Neutrophil (primary cell): ENCODE results near the gene DPF3.

Experiments used
- H3K27ac ChIP-seq: fragments of 200-600 bp; sonication (generic); 2 replicates; pipeline ENCODE4 v1.5.1; 2016; ENCODE audit warnings: mild to moderate bottlenecking, moderate library complexity
- H3K27me3 ChIP-seq: fragments of 200-600 bp; sonication (generic); 2 replicates; pipeline ENCODE4 v1.6.0; 2016; ENCODE audit warnings: mild to moderate bottlenecking
- H3K36me3 ChIP-seq: fragments of 200-600 bp; sonication (generic); 2 replicates; pipeline ENCODE4 v1.5.1; 2017
- H3K4me1 ChIP-seq, 2 experiments: fragments of 200-600 bp in 1 of 2; sonication (generic) in 1 of 2; 1 replicate in 1 of 2; 2 replicates in 1 of 2; pipeline versions ENCODE4 v1.5.1 to v1.6.1; 2013 to 2016; ENCODE audit warnings: low read depth in 1 of 2, low read length in 1 of 2, mild to moderate bottlenecking in 1 of 2, moderate library complexity in 1 of 2; ENCODE audit not compliant: control insufficient read depth in 1 of 2, insufficient read depth in 1 of 2
- H3K4me3 ChIP-seq, 2 experiments: fragments of 200-600 bp in 1 of 2; sonication (generic) in 1 of 2; 1 replicate in 1 of 2; 2 replicates in 1 of 2; pipeline ENCODE4 v1.5.1; 2013 to 2016; ENCODE audit warnings: low read depth in 1 of 2, low read length in 1 of 2, mild to moderate bottlenecking in 1 of 2, moderate library complexity in 1 of 2
- H3K9me3 ChIP-seq: fragments of 200-600 bp; sonication (generic); 2 replicates; pipeline ENCODE4 v1.5.1; 2016
- CTCF ChIP-seq: fragments of 200-600 bp; sonication (generic); IDR thresholded peaks from 2 replicates; pipeline ENCODE4 v1.5.1; 2016; ENCODE audit warnings: antibody characterized with exemption

DPF3 gene

DNA sequence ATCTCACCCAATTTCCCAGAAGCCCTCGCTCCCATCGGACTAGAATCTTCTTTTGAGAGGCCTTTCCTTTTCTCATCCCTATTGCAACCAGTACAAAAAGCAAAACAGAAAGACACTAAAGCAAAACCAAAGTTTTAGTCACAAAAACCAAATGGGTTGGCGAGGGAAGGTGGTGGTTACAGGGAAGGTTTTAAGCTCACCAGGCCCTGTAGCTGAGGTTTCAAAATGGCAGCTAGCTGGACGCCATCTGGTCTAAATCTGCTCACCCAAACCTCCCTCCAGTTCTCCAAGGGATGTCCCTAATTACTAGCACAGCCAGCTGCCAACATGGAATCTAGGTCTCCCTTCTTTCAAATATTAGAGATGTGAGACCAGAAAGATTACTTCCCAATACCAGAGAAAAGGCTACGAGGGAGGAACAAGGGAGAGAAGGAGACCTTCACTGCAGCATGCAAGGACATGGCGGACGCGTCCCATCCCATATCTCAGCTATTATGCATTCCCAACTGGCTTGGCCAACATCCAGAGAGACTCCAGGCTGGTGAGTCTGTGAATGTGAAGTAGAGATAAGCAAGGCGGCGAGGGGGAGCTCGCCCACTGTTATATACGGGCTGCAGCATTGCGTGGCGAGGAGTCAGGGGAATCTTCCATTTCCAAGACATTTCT, 70.8 kb downstream of the DPF3 start:
- no peaks in the 10 kb centered on the region for H3K36me3 ChIP-seq
- TF ChIP-seq CTCF: no peak
- no peak overlapping the region for H3K4me3 ChIP-seq
- no peaks in the 10 kb centered on the region for H3K4me1 ChIP-seq
- H3K27me3 ChIP-seq: peaks cover 10% of the 10 kb centered on the region
- no peak overlapping the region for H3K27ac ChIP-seq
- no peaks in the 10 kb centered on the region for H3K9me3 ChIP-seq

DNA sequence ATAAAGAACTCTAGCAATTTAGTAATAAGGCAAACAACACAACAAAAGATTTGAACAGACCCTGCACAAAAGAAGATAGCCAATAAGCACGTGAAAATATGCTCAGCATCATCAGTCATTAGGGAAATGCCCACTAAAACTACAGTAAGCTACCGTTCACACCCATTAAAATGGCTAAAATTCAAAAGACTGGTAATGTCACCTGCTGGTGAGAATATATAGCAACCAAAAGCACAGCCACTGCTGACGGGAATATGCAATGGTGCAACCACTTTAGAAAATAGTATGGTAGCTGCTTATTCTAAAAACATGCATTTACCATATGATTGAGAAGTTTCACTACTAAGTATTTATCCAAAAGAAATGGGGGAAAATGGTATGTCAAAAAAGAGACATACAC, 74.9 kb downstream of the DPF3 start:
- TF ChIP-seq CTCF: no peak
- H3K27ac ChIP-seq: no peak overlapping the region
- no peaks in the 10 kb centered on the region for H3K9me3 ChIP-seq

DNA sequence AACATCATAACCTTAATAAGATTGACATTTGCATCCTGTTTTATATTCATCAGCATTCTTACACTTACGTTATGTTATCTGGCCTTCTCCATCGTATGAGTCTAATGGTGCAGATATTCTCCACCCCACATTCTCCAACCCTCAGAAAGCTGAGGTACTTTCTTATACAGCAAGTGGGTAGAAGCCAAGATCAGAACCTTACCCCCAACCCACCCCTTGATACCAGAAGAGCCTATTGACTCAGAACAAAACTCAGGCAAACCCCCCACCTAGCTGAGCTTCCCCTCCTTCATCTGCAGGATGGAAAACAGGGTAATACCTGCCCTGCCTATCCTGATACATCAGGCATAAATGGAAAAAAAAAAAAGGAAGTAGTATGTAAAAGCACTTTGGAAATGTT, 77.6 kb downstream of the DPF3 start:
- no peaks in the 10 kb centered on the region for H3K4me1 ChIP-seq
- H3K27me3 ChIP-seq: no peaks in the 10 kb centered on the region
- H3K36me3 ChIP-seq: no peaks in the 10 kb centered on the region
- H3K9me3 ChIP-seq: no peaks in the 10 kb centered on the region
- no peak for TF ChIP-seq CTCF
- no peak overlapping the region for H3K27ac ChIP-seq
- no peak overlapping the region for H3K4me3 ChIP-seq

More for the DNA sequence above, 74.9 kb downstream of the DPF3 start:
- Histone ChIP-seq H3K27me3 (no peaks in the 10 kb centered on the region), H3K36me3 (no peaks in the 10 kb centered on the region), H3K4me3 (no peak overlapping the region), H3K4me1 (no peaks in the 10 kb centered on the region)

GRCh38 chr14:72815430-72815829, 78.5 kb downstream of the DPF3 start:
- no peak for TF ChIP-seq CTCF

DNA sequence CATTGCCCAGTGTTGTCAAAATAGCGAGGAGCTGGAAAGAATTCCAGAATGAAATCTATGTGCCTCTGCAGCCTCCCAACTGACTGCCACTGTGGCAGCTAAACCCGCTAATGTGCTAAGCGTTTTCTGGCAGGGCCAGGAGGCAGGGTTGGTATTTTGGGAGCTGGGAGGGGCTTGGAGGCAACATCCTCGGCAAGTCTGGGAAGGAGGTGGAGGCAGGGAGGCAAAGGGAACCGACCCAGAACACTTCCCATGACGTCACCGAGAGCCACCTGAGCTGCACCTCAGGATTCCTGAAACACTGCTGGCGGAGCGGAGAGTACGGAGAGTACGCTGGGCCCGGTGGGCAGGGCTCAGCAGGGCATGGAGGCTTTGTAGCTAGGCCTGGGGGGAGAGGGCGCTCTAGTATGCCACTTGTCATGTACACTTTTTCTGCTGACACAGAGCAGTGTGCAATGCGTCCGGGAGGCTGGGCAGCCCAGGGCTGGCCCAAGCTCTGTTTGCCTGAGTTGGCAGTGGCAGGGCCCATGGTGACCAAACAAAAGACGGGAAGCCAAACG, 81.5 kb downstream of the DPF3 start:
- H3K4me1 ChIP-seq: no peaks in the 10 kb centered on the region
- no peak overlapping the region for H3K27ac ChIP-seq
- no peak overlapping the region for H3K4me3 ChIP-seq
- no peaks in the 10 kb centered on the region for H3K9me3 ChIP-seq
- no peak for TF ChIP-seq CTCF
- no peaks in the 10 kb centered on the region for H3K36me3 ChIP-seq
- H3K27me3 ChIP-seq: no peaks in the 10 kb centered on the region

More at GRCh38 chr14:72815430-72815829, 78.5 kb downstream of the DPF3 start:
- H3K4me1 ChIP-seq: no peaks in the 10 kb centered on the region
- no peak overlapping the region for H3K4me3 ChIP-seq
- H3K9me3 ChIP-seq: no peaks in the 10 kb centered on the region
- no peaks in the 10 kb centered on the region for H3K27me3 ChIP-seq
- no peaks in the 10 kb centered on the region for H3K36me3 ChIP-seq
- no peak overlapping the region for H3K27ac ChIP-seq
